ENCODE data around the gene GPR157. TPM values are rescaled to one million over a fixed set of nuclear protein-coding genes. Genes with fewer than 3 reads are reported as not detected.

The GPR157 gene
- total RNA-seq, 1 donor = 5.4 TPM

DNA sequence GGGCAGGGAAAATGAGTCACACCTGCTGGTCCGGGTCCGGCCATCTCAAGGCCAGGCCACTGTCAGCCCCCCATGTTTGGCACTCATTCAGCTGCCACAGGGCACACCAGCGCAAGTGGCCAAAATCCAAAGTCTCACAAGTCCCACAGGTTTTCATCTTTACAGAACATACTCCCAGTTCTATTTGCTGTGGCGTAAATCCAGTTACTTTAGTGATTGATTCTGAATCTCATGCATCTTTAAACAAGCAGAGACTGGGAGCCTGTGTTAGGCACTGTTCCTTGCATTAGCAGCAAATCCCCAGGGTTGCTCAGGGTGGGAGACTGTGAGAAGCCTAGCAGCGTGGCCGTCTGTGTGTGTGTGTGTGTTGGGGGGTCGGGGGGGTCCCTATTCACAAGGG, 58.4 kb downstream of the GPR157 start:
- no peaks in the 10 kb centered on the region for H3K36me3 ChIP-seq (ENCODE audit: insufficient read depth, low read length)
- no peaks in the 10 kb centered on the region for H3K9me3 ChIP-seq (ENCODE audit: low read depth, low read length)
- no peak overlapping the region for H3K4me3 ChIP-seq (ENCODE audit: insufficient read depth, low read length)
- no peak overlapping the region for H3K4me2 ChIP-seq (ENCODE audit: insufficient read depth, low read length)
- no peak overlapping the region for H2AFZ ChIP-seq (ENCODE audit: low read length)
- TF ChIP-seq, protein P1, sequence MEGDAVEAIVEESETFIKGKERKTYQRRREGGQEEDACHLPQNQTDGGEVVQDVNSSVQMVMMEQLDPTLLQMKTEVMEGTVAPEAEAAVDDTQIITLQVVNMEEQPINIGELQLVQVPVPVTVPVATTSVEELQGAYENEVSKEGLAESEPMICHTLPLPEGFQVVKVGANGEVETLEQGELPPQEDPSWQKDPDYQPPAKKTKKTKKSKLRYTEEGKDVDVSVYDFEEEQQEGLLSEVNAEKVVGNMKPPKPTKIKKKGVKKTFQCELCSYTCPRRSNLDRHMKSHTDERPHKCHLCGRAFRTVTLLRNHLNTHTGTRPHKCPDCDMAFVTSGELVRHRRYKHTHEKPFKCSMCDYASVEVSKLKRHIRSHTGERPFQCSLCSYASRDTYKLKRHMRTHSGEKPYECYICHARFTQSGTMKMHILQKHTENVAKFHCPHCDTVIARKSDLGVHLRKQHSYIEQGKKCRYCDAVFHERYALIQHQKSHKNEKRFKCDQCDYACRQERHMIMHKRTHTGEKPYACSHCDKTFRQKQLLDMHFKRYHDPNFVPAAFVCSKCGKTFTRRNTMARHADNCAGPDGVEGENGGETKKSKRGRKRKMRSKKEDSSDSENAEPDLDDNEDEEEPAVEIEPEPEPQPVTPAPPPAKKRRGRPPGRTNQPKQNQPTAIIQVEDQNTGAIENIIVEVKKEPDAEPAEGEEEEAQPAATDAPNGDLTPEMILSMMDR (IDR thresholded peaks at IDR 0.05; ENCODE audit: extremely low read depth, low read depth, low read length) = no peak
- no peak overlapping the region for H3K27ac ChIP-seq (ENCODE audit: low read depth, low read length)
- no peaks in the 10 kb centered on the region for H3K27me3 ChIP-seq (ENCODE audit: insufficient read depth, low read length)
- no peak for DNase-seq (ENCODE audit: insufficient read length, low spot score, missing footprints)
- H3K79me2 ChIP-seq (ENCODE audit: insufficient read depth, low read length) = no peaks in the 10 kb centered on the region
- no peaks in the 10 kb centered on the region for H4K20me1 ChIP-seq (ENCODE audit: insufficient read depth, low read length)
- peaks cover 26% of the 10 kb centered on the region for H3K4me1 ChIP-seq (ENCODE audit: insufficient read depth, low read length)

DNA sequence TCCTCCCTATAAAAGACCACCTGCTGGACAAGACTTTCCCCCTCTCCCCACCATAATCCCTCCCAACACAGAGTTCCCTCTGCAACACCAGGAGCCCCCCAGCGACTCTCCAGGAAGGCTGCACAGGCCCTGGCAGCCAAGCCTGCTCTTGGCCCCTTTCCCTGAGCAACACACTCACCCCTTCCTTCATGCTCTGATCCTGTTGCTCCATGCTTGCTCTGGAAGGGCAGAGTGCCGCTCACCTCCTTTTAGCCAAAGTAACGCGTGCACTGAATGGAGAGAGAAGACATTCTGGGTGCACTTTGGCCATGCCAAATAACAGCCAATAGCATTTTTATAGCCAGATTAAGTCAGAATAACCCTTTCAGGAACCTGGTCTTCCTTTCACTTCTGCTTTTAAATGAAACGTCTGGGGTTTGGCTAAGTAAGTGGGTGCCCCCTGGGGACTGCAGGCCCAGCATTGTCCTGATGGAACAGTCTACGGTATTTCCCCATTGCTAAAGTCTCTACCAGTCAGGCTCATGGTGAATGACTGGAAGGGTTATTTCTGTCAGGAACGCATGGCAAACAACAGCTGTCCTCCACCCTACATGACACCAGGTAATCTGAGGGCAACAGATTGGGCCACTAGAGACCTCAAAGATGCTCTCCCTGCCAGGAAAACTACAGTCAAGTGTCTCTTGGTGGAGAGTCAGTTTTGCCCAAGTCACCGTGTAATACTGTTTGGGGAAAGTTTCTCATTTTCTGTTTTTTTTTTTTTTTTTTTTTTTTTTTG, 59.4 kb downstream of the GPR157 start, which contains the start of gene SLC2A5:
SLC2A5 (minus strand) TSS at position 310 of the 775 bp plus-strand sequence; CDS start at position 211, 99 bp downstream.
- peak; percentile 93 for DNase-seq (ENCODE audit: insufficient read length, low spot score, missing footprints)

DNA sequence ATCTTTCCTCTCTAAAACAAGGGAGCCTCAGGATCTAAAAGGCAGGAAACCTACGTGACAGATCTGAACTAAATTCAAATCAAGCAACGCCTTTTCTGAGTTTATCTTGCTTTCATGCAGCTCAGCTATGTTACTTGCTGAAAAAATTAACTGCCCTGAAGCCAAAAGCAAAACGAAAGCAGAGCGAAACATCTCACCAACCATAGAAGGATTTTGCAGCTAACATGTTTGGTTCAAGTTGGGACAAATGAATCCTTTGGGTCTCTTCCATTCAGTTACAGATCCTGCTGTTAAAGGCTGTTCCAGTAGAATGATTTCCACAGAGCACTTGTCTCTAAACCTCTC, 59.9 kb downstream of the GPR157 start:
- peak overlapping the region; percentile 12 for H3K4me2 ChIP-seq (ENCODE audit: insufficient read depth, low read length)
- H3K4me3 ChIP-seq (ENCODE audit: insufficient read depth, low read length) = no peak overlapping the region
- TF ChIP-seq, protein P1 (IDR thresholded peaks at IDR 0.05; ENCODE audit: extremely low read depth, low read depth, low read length) = no peak

More for the DNA sequence above, 59.4 kb downstream of the GPR157 start, which contains the start of gene SLC2A5:
- H2AFZ ChIP-seq (ENCODE audit: low read length) = peak within 1 kb of the TSS; percentile 30
- H3K4me3 ChIP-seq (ENCODE audit: insufficient read depth, low read length) = no peak within 1 kb of the TSS
- peak within 1 kb of the TSS; percentile 12 for H3K4me2 ChIP-seq (ENCODE audit: insufficient read depth, low read length)
- H3K79me2 ChIP-seq (ENCODE audit: insufficient read depth, low read length) = no peaks in the 10 kb centered on the region
- peaks cover 35% of the 10 kb centered on the region for H3K4me1 ChIP-seq (ENCODE audit: insufficient read depth, low read length)
- H4K20me1 ChIP-seq (ENCODE audit: insufficient read depth, low read length) = no peaks in the 10 kb centered on the region
- no peaks in the 10 kb centered on the region for H3K27me3 ChIP-seq (ENCODE audit: insufficient read depth, low read length)
- no peaks in the 10 kb centered on the region for H3K36me3 ChIP-seq (ENCODE audit: insufficient read depth, low read length)
- no peaks in the 10 kb centered on the region for H3K9me3 ChIP-seq (ENCODE audit: low read depth, low read length)
- peak within 1 kb of the TSS; percentile 2 for H3K27ac ChIP-seq (ENCODE audit: low read depth, low read length)
- TF ChIP-seq, protein P1 (IDR thresholded peaks at IDR 0.05; ENCODE audit: extremely low read depth, low read depth, low read length) = no peak

More for the DNA sequence above, 59.9 kb downstream of the GPR157 start:
- Histone ChIP-seq H3K79me2 (ENCODE audit: insufficient read depth, low read length) (no peaks in the 10 kb centered on the region), H3K9me3 (ENCODE audit: low read depth, low read length) (no peaks in the 10 kb centered on the region), H3K27ac (ENCODE audit: low read depth, low read length) (peak overlapping the region; percentile 2), H3K27me3 (ENCODE audit: insufficient read depth, low read length) (no peaks in the 10 kb centered on the region), H3K4me1 (ENCODE audit: insufficient read depth, low read length) (peaks cover 41% of the 10 kb centered on the region), H2AFZ (ENCODE audit: low read length) (peak overlapping the region; percentile 30), H4K20me1 (ENCODE audit: insufficient read depth, low read length) (no peaks in the 10 kb centered on the region), H3K36me3 (ENCODE audit: insufficient read depth, low read length) (no peaks in the 10 kb centered on the region)
- DNase-seq (ENCODE audit: insufficient read length, low spot score, missing footprints) = peak; percentile 84
